GM10266 (cell line): ENCODE measurements around the gene NPAS3.

Experiments used
- DNase-seq: peaks from one replicate; pipeline ENCODE4 v3.0.0; 2012; ENCODE audit errors: extremely low spot score
- CTCF ChIP-seq: IDR thresholded peaks from 2 replicates; pipeline ENCODE4 v1.5.1; 2012; ENCODE audit warnings: mild to moderate bottlenecking, low read depth; ENCODE audit not compliant: control insufficient read depth, insufficient read depth; ENCODE audit errors: missing control alignments

NPAS3 gene

GRCh38 chr14:33218026-33218425 is 279.3 kb downstream of the NPAS3 start:
- TF ChIP-seq CTCF = no peak
- no peak for DNase-seq

- no peak for TF ChIP-seq CTCF
- DNase-seq = no peak
Measured at GRCh38 chr14:33219957-33220356, 281.3 kb downstream of the NPAS3 start.

GRCh38 chr14:33229269-33229929 is 290.7 kb downstream of the NPAS3 start:
- no peak for DNase-seq
- TF ChIP-seq CTCF = no peak

GRCh38 chr14:33230021-33230420 is 291.3 kb downstream of the NPAS3 start:
- no peak for TF ChIP-seq CTCF
- no peak for DNase-seq

GRCh38 chr14:33232031-33232430 is 293.4 kb downstream of the NPAS3 start:
- no peak for DNase-seq
- no peak for TF ChIP-seq CTCF

GRCh38 chr14:33237115-33237740 is 298.5 kb downstream of the NPAS3 start:
- no peak for DNase-seq

GRCh38 chr14:33239465-33239864 is 300.8 kb downstream of the NPAS3 start:
- no peak for DNase-seq
- TF ChIP-seq CTCF = no peak

More at GRCh38 chr14:33237115-33237740, 298.5 kb downstream of the NPAS3 start:
- no peak for TF ChIP-seq CTCF
